DMS53 treated with DMSO at 0.1 percent for 48 hours (cell line): ENCODE measurements around the gene OR4B1.

Experiments
- DNase-seq: peaks from one replicate; lab custom pipeline; 2025; ENCODE audit not compliant: unreplicated experiment; lab: John Stamatoyannopoulos, UW

The OR4B1 gene

DNA sequence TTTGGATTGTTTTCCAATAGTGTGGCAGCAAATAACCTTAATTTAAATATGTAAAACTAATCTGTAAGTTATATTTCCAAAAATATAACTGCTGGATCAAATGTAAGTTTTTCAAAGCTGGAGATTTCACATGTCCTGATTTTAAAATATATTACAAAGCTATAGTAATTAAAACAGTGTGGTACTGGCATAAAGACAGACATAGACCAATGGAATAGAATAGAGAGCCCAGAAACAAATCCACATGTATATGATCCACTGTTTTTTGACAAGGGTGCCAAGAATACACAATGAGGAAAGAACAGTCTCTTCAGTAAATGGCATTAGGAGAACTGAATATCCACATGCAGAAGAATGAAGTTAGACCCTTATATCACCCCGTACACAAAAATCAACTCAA lies 32.3 kb downstream of the OR4B1 start:
- DNase-seq, result no peak

DNA sequence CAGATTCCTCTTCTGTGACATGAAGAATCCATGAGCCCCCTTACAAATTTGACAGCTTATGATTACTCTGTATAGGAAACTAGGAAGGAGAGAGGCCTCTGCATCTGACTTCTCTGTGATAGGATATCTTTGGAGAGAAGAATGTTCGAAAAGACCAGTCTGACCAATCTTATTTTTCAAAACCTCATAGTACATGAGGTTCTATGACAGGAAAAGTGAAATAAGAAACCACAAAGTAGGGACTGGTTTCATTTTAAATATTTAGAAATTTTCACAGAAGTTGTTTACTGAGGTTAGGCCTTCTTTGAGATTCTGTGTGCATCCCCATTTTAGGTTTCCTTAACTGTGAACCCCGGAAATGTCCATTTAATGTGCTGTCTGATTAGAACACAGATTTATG lies 45.0 kb downstream of the OR4B1 start:
- no peak for DNase-seq

DNA sequence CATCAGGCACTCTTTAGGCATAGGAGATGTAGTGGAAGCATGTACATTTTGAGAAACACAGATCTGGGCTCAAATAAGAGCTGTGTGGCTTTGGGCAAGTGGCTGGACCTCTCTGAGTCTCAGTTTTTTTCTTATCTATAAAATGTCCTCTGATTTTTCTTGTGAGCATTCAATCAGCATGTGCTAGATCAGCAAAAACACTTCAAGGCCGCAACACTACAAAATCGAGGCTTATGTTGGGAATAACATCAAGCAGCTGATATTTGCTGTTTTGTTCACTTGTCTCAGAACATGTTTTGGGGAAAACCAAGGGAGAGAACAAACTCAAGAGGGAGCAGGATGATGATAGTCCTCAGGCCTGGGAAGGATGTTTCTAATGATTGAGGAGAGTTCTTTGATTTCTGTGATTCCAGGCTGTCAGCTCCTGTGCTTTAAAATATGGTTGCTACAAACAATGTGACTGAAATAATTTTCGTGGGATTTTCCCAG lies 46.9 kb downstream of the OR4B1 start, which contains the start of gene OR4X1:
TSS of gene OR4X1 (plus strand) at position 439 of the 489 bp plus-strand sequence. CDS start at position 439, 0 bp downstream.
- no peak for DNase-seq
